Right lobe of liver (tissue), 4 donors: ENCODE results near the gene ZDHHC15.
"Not testable (repeated sequence)": the region's sequence is repeated elsewhere in the genome, so short reads cannot be mapped to it uniquely, and the experiment has no call there.

Source experiments
- POLR2A ChIP-seq: fragments of 450-650 bp; IDR thresholded peaks from one replicate; pipeline ENCODE4 v1.6.1; 2017; ENCODE audit warnings: antibody characterized with exemption, mild to moderate bottlenecking
- TF ChIP-seq, protein P1 (sequence below), 4 donors: fragments of 200-600 bp in 3 of 4; fragments of 450-650 bp in 1 of 4; IDR thresholded peaks; one replicate each; pipeline versions ENCODE4 v1.5.1 to v1.8.0; 2016 to 2022; ENCODE audit warnings: antibody characterized with exemption in 4 of 4, mild to moderate bottlenecking in 2 of 4
- donor health status: DM: no; HTN: no; CAD: no.
- donor health status: DM: no; HTN: no; CAD: no.
- donor health status: DM: no; HTN: yes; CAD: no.

- TF ChIP-seq, protein P1, sequence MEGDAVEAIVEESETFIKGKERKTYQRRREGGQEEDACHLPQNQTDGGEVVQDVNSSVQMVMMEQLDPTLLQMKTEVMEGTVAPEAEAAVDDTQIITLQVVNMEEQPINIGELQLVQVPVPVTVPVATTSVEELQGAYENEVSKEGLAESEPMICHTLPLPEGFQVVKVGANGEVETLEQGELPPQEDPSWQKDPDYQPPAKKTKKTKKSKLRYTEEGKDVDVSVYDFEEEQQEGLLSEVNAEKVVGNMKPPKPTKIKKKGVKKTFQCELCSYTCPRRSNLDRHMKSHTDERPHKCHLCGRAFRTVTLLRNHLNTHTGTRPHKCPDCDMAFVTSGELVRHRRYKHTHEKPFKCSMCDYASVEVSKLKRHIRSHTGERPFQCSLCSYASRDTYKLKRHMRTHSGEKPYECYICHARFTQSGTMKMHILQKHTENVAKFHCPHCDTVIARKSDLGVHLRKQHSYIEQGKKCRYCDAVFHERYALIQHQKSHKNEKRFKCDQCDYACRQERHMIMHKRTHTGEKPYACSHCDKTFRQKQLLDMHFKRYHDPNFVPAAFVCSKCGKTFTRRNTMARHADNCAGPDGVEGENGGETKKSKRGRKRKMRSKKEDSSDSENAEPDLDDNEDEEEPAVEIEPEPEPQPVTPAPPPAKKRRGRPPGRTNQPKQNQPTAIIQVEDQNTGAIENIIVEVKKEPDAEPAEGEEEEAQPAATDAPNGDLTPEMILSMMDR (IDR thresholded peaks at IDR 0.05), result not testable (repeated sequence)
- TF ChIP-seq POLR2A, result not testable (repeated sequence)
These were observed 174.2 kb downstream of the ZDHHC15 start for GRCh38 chrX:75348601-75349000.
